ENCODE measurements around the gene SLC12A1.

GRCh38 chr15:48250640-48251076 lies 44.6 kb downstream of the SLC12A1 start:
- TF ChIP-seq CTCF (IDR thresholded peaks at IDR 0.05; ENCODE audit: low read length), result peak; percentile 53
- TF ChIP-seq EZH2 (optimal IDR thresholded peaks at IDR 0.05; ENCODE audit: low read depth, low read length), result no peak

Data from MM.1S (cell line).